Hippocampal formation (tissue), 2 donors: ENCODE measurements around the gene ATOH7.
"Not testable (repeated sequence)": the region's sequence is repeated elsewhere in the genome, so short reads cannot be mapped to it uniquely, and the experiment has no call there.

Experiments used
- DNase-seq, 2 donors: peaks; one replicate each; lab custom pipeline; 2025; lab: John Stamatoyannopoulos, UW

Gene ATOH7

DNA sequence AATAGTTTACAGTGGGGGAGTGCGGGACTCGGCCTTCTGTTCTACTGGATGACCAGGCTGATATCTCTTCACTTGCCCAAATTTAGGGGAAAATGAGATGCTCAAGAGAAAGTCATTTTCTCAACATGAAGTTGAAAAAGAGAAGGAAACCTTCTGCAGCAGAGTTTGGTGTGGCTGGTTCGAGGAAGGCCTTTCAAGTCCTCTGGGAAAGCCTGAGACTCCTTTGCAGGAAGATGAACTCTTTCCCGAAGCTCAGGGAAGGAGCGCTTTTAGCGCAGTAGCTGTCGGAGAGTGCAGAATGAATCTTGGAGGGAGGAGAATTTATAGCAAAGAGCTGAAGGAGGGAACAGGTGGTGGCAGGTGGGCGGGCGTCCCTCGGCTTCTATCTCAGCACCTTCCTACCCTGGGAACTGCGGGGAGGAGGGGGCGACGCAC, at the start of gene ATOH7:
TSS of gene ATOH7 (minus strand) at position 297 of the 435 bp plus-strand sequence. CDS start 436 bp downstream, outside the sequence.
- no peak for DNase-seq

DNA sequence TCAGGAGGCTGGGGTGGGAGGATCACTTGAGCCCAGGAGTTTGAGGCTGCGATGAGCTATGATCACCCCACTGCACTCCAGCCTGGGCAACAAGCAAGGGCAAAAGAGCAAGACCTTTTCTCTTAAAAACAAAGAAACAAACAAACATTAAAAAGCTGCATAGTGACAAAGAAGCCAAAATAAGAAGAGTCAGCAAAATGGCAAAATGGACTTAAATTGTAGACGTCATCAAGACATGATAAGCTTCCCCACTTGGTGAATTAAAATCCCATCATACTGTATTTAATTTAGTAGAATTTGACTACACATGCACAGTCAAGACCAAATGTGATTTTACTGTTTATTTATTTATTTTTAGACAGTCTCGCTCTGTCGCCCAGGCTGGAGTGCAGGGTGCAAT, 48.8 kb upstream of the ATOH7 start:
- no peak for DNase-seq

DNA sequence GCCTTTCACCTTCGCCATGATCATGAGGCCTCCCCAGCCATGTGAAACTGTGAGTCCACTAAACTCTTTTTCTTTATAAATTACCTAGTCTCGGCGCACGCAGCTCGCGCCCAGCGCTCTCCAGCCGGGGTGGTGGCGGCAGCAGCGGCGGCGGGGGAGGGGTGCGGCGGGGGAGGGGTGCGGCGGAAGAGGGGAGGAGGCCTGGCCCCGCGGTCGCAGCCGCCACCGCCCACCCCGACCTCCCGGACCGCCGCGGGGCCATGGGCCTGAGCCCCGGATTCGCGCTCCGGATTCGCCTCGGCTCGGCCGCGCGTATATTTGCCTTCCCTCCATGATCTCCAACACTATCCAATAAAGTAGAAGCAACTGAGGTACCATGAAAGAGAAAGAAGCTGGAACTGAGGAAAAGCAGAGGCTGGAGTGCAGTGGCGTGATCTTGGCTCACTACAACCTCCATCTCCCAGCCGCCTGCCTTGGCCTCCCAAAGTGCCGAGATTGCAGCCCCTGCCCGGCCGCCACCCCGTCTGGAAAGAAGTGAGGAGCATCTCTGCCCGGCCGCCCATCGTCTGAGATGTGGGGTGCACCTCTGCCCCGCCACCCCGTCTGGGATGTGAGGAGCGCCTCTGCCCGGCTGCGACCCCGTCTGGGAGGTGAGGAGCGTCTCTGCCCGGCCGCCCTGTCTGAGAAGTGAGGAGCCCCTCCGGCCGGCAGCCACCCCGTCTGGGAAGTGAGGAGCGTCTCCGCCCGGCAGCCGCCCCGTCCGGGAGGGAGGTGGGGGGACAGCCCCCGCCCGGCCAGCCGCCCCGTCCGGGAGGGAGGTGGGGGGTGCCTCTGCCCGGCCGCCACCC, 47.2 kb upstream of the ATOH7 start:
- DNase-seq, result not testable (repeated sequence)

DNA sequence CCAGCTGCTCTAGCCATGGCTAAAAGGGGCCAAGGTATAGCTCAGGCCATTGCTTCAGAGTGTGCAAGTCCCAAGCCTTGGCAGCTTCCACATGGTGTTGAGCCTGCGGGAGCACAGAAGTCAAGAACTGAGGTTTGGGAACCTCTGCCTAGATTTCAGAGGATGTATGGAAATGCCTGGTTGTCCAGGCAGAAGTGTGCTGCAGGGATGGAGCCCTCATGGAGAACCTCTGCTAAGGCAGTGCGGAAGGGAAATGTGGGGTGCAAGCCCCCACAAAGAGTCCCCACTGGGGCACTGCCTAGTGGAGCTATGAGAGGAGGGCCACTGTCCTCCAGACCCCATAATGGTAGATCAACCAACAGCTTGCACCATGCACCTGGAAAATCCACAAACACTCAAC, 45.9 kb upstream of the ATOH7 start:
- DNase-seq, result not testable (repeated sequence)

DNA sequence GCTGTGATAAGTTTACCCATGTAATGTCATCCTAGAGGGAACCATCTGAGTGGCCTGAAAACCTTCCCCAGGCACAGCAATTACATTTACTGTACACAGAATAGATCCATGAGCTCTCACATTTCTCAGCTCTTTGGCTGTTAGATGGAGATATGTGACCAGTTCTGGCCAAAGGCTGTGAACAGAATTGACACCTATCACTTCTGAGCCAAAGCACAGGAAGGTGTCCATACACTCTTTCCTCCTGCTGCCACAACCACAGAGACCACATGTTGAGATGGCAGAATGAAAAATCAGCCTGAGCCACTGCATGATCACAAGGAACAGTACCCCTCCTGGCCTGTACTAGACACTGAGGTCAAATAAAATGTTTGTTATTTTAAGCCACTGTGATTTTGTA, 44.3 kb upstream of the ATOH7 start:
- DNase-seq, result no peak

DNA sequence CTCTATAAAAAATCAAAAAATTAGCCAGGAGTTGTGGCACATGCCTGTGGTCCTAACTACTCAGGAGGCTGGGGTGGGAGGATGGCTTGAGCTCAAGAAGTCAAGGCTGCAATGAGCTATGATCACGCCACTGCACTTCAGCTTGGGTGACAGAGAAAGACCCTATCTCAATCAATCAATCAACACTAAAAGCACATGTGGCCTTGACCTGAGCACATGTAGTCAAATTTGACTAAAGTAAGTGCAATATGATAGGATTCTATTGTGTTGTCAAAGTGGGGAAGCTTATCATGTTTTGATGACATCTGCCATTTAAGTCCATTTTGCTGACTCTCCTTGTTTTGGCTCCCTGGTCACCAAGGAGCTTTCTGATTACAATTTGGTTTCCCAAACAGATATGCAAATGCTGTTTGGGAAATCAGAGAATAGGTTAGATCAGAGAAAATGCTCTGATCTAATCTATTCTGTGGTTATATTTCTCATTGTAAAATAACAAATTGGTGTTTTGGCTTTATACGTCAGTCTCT, 43.8 kb upstream of the ATOH7 start:
- no peak for DNase-seq

DNA sequence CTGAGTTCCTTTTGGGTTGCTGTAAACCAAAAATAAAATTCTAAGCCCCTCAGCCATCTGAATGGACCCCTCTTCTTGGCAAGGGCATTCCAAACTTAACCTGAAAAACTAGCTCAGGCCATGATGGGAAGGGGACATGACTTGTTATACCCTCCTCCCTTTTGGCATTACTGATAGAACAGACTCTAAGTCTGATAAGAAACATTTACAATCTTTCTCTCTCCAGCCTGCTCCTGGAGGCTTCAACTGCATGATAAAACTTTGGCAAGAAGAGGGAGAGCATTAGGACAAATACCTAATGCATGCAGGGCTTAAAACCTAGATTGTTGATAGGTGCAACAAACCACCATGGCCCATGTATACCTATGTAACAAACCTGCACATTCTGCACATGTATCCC, 40.9 kb upstream of the ATOH7 start:
- no peak for DNase-seq

DNA sequence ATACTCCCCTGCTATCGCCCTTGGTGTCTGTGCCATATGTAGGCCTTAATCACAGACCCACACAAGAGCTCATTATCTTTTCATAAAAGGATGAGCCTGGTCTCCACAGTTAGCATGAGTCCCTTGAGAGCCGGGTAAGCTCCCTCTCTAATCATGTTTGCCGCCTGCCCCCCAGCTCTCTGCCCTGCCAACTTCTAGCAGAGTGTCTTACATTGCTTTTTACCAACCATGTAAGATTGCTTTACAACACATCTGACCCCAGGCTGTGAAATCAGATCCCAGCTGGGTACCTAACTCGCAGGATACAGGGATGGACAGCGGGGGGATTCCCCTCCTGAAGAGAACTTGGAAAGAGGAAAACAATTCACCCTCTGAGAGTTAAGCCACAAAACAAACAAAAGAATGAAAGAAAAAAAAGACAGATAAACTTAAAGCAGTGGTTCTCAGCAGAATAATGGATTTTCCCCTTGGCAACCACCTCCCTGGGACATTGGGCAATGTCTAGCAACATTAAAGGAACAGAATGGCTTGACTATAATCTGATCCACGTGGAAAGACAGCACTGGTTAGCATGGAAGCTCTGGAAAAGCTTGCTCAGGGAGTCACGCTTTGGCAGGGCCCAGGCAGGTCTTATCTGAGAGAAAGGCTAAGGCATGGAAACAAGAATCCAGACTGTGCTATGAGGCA, 39.4 kb upstream of the ATOH7 start:
- DNase-seq, result no peak

DNA sequence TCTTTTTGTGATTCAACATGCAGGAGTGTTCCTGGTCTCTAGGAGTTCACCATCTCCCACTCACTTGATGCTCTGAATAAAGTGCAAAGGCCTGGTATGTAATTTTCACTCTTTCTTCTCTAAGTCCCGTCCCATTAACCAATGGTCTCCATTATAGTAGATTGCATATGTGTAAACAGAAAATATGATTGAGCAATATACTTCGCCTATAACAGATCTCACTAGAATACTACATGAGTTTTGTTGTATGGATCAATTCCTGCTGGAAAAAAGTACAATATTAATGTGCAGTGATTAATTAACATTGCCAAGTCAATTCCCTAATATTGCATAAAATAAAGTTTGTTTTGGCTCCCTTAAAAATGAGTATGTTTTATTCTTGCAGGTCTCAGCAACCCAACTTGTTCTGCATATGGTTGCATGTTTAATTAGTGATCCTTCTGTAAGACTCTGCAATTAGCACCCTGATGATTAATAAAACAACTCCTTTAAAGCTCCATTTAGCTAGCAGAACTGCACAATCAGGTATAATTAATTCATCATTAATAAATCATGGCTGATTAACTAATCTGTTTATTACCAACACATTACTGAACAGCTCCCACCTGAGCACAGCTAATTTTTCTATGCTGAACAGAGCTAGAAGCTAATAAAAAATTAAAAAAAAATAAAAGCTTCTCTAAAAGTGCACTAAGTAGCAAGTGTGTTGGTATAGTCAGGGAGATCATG, 37.8 kb upstream of the ATOH7 start:
- no peak for DNase-seq

DNA sequence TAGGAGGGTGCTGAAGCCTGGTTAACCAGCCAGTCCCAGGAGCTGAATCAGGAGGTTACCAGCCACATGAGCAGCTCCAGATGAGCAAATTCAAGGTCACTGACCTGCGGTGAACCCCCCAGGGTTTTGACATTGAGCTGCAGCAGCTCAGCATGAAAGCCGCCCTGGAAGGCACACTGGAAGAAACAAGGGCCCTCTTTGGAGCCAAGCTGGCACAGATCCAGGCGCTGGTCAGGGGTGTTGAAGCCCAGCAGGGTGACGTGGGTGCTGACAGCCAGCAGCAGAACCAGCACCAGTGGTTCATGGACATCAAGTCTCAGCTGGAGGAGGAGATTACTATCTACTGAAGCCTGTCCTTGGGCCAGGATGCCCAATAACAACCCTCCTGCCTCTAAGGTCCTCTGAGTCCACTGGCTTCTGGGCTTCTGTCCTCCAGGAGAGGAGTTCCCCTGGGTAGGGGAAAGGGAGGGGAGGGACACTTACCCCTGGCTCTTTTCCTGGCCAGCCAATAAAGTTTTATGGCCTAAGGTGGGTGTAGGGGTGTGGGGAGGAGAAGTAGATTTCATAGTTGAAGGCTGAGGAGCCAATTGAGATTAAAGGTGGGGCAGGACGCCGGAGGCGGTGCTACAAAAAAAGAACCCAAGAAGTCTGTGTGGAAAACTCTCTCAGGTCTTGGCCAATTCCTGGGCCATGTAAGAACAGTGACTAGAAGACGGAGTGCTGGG, 29.4 kb upstream of the ATOH7 start:
- DNase-seq, result peak in 1 of 2 donors; percentile 18

DNA sequence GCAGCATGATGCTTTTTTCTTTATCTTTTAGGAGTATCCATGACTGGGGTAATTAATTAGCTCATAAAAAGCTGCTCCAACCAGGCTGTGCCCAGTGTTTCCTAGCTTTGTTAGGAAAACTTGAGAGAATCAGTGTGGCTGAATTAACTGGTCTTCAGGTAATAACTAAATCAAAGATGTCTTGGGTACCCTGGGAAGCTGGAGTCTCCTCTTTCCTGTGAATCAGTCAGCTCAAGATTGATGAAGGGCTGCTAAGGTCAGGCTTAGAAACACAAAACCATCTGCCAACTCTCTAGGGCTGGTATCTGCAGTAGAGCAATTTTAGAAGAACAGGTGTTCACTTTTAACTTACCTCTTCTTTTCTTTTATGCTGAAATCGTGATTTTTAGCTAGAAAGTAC, 21.4 kb upstream of the ATOH7 start:
- DNase-seq, result no peak

DNA sequence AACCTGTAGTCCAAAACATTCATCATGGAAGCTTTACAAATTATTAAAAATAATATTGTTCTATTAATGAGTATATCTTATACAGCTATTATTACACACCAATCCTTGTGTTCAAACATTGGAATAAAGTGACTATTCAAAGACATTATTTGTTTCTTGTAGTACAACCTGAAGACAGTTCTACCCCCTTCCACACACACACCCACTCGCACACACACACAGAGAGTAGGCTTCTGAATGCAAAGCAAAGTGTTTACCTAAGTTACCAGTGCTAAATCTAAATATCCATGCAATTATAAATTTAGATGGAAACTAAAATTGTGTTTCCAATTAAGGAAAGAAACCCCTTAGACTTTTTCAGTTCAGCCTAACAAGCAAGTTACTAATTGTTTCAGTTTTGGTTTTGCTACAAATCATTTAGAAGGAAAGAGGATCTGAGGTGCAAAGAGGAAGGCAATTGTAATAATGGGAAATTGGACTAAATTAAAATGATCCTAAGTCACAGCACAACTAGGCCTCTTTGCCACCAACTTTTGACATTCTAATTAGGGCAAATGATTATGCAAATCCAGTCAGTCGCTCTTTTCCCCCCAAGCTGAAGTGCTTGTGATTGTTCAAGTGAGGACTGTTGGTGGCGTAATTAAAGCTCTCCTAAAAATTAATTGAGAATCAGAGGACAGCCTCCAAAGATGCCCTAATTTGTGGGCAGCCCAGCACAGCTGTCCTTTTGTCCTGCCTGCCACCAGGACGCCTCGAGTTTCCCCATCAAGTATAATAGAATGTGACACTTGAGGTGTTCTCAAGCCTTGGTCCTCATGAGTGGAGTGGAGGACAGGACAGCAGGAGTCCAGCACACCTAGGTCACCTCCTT, 19.9 kb upstream of the ATOH7 start:
- DNase-seq, result no peak

DNA sequence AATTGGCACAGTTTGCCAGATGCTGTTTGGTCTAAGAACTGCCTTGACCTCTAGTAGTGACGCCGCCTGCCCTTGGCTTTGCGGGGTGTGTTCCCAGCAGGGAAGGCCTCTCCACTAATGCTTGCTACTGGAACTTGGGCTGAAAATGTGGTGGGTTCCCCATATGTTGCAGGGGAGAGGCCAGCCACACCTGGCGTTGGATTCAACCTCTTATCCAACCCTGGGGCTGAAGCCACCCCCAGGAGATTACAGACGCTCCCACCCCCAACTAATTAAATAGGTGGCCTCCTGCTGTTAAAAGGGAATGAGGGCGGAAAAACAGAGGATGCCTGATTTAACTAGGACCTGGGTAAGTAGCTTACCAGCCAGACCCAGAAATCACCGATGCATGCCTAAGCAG, 19.2 kb upstream of the ATOH7 start:
- DNase-seq, result no peak

DNA sequence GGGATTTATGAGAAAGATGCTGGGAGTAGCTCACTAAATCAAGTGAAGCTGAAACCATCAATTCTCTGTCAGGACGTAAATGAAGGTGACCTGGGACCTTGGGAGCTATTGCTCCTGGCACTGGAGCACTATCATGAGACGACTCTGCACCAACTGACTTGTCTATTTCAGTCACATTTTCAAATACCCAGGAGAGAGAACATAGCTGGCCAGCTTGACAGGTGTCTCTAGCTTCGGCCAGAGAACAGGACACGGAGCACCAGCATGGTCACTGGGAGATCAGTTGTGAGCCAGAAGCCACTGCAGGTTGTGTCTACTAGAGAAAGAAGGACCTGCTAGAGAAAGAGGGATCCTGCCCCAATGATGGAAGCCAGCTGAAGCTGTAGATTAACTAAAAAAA, 17.4 kb upstream of the ATOH7 start:
- no peak for DNase-seq

DNA sequence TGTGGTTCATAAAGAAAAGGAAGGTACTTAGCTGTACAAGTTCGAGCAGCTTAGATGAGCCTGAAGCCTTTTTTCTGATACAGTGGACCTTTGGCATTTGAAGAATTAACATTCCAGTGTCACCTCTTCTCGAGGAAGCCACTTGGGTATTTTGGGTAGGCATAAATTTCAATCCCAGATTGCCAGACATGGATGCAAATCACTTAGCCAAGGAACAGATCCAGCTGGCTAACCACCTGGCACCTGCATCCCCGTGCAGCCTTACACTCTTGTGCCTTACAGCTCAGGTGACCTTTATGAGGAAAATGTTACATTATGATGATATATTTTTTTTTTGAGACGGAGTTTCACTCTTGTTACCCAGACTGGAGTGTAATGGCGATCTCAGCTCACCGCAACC, 16.0 kb upstream of the ATOH7 start:
- DNase-seq, result no peak

DNA sequence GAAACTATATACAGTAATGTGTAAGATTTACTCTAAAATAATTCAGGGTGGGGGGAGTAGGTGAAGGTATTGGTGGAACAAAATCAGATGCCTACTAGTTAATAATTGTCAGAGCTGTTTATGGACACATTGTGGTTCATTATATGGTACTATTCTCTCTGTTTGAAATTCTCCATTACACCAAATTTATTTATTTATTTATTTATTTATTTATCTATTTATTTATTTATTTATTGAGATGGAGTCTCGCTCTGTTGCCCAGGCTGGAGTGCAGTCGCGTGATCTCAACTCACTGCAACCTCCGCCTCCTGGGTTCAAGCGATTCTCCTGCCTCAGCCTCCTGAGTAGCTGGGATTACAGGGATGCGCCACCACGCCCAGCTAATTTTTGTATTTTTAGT, 14.5 kb upstream of the ATOH7 start:
- not testable (repeated sequence) for DNase-seq

DNA sequence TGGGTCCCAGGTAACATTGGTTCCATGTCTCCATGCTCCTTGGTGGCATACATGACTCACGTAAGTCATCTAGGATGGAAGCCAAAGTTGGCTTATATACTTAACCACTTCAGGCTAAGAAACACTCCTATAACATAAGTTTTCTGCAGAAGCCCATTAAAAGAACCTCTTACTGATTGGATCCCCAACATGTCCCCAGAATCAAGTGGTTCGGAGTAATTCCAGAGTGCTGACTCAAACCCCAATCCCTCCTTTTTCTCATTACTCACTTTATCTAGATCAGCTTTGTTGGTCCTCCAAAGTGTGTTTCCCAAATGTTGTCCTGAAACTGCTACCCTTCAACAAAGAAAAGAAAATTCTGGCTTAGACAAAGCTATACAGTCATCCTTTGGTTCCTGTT, 10.1 kb upstream of the ATOH7 start:
- no peak for DNase-seq

DNA sequence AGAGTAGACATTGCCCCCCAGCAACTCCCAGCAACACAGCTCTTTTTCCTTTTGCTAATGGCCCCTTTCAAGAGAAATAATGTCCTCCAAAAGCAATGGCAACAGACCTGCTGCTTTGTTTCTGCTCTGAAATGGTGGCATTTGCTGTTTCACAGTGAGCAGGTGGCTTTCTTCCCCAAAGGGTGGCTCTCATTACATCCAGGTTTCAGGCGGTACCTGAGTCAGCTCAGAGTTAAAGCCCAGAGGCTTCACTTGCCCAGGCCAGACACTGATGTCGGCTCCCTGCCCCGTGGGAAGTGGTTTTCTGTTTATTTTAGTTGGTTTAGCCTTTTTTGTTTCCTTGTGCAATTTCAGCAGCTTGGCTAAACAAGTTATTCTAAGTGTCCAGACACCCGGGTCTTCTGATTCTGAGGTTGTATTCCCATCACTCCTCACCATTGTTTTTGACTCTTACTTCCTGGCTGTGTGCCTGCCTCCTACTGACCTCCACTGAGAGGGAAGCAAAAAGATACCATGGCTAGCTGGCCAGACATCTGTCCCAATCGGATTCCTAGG, 7.8 kb upstream of the ATOH7 start:
- no peak for DNase-seq

DNA sequence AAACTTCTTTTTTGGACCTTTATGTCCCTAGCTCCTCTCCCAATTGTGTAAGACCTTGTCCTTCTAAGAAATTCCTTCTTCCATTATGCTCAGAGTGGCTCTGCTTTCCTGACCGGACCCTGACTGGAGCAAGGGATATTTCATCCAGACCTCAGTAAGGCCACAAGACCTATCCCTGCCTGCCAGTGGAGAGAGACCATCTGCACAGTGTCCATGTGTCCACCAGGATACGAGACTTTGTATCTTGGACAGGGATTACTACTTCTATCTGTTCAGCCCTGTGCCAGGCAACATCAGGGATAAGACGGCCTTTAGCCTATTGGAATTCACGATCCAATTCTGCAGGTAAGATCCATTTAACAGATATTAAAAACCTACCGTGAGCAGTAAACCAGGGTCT, 7.2 kb upstream of the ATOH7 start:
- DNase-seq, result no peak

DNA sequence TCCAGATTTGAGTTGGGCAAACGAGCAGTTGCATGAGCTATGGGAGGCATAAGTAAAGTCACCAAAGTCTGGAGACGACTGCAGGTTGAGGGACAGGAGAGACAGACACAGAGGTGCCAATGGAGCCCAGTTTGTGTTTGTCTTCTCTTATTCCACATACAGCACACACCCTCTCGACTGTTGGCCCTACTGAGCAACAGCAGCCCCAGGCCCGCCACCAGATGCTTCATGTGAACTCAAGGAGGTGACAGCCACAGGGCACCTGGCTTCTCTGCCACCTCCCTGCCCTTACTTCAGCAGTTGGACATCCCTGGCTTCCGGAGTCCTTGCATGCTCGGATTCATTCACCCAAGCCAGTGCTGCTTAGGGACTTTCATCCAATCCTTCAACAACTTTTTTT, 6.5 kb upstream of the ATOH7 start:
- no peak for DNase-seq
